ENCODE results near the gene NLRP1.
"Not testable (repeated sequence)": the region's sequence is repeated elsewhere in the genome, so short reads cannot be mapped to it uniquely, and the experiment has no call there.

Gene NLRP1

GRCh38 chr17:5585836-5586521 lies 1.7 kb upstream of the NLRP1 start:
- peak in 1 of 2 experiments; percentile 15 for DNase-seq

- no peak for DNase-seq
Observed at GRCh38 chr17:5585287-5585794, 1.0 kb upstream of the NLRP1 start.

- DNase-seq, result no peak
Observed at GRCh38 chr17:5583426-5584382, 605 bp downstream of the NLRP1 start.

GRCh38 chr17:5582209-5583185 lies 1.8 kb downstream of the NLRP1 start:
- no peak for DNase-seq

- DNase-seq, result no peak
Observed at GRCh38 chr17:5581655-5582054, 2.7 kb downstream of the NLRP1 start.

- DNase-seq, result no peak
Observed at GRCh38 chr17:5580969-5581368, 3.3 kb downstream of the NLRP1 start.

GRCh38 chr17:5580367-5580766 lies 3.9 kb downstream of the NLRP1 start:
- DNase-seq, result no peak

GRCh38 chr17:5578768-5579167 lies 5.5 kb downstream of the NLRP1 start:
- not testable (repeated sequence) for DNase-seq

- not testable (repeated sequence) for DNase-seq
Observed at GRCh38 chr17:5573017-5573416, 11.3 kb downstream of the NLRP1 start.

- no peak for DNase-seq
Observed at GRCh38 chr17:5571281-5571680, 13.0 kb downstream of the NLRP1 start.

GRCh38 chr17:5565808-5566207 lies 18.5 kb downstream of the NLRP1 start:
- DNase-seq, result no peak

GRCh38 chr17:5563456-5563855 lies 20.9 kb downstream of the NLRP1 start:
- no peak for DNase-seq

- DNase-seq, result no peak
Observed at GRCh38 chr17:5562661-5563360, 21.5 kb downstream of the NLRP1 start.

GRCh38 chr17:5561736-5562571 lies 22.4 kb downstream of the NLRP1 start:
- no peak for DNase-seq

GRCh38 chr17:5560361-5560988 lies 23.8 kb downstream of the NLRP1 start:
- no peak for DNase-seq

- no peak for DNase-seq
Observed at GRCh38 chr17:5558815-5559785, 25.2 kb downstream of the NLRP1 start.

GRCh38 chr17:5557990-5558389 lies 26.3 kb downstream of the NLRP1 start:
- no peak for DNase-seq

GRCh38 chr17:5557485-5557884 lies 26.8 kb downstream of the NLRP1 start:
- DNase-seq, result no peak

- no peak for DNase-seq
Observed at GRCh38 chr17:5555254-5555653, 29.1 kb downstream of the NLRP1 start.

Data from NCI-H446 (cell line).